ENCODE results near the gene SNTN. TPM values are rescaled to one million over a fixed set of nuclear protein-coding genes. Genes with fewer than 3 reads are reported as not detected.

The SNTN gene
- polyA plus RNA-seq, 1 donor from 2014 or later: not detected

DNA sequence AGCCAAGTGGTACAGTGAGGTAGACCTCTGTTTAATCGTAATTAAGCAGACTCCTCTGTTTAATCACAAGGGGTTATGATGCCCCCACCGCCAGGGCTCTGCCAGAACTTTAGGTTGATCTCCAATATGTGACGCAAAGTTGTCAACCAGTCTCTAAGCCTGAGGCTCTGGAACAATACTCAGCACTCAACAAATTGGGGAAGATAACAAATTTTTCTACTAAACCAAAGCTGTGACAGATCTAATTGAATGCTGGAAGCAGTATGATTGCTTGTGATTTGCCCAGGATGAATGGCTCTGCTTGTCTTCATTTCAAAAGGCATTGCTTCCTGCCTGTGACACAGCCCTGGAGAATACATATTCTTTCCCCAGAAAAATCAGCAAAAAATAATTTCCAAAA is 57.1 kb downstream of the SNTN start:
- H2AFZ ChIP-seq (ENCODE audit: low read depth, low read length): no peak overlapping the region
- H3K9me3 ChIP-seq (ENCODE audit: low read length): no peaks in the 10 kb centered on the region
- TF ChIP-seq EP300 (conservative IDR thresholded peaks at IDR 0.05; ENCODE audit: poor library complexity, severe bottlenecking): no peak
- TF ChIP-seq, protein P1, sequence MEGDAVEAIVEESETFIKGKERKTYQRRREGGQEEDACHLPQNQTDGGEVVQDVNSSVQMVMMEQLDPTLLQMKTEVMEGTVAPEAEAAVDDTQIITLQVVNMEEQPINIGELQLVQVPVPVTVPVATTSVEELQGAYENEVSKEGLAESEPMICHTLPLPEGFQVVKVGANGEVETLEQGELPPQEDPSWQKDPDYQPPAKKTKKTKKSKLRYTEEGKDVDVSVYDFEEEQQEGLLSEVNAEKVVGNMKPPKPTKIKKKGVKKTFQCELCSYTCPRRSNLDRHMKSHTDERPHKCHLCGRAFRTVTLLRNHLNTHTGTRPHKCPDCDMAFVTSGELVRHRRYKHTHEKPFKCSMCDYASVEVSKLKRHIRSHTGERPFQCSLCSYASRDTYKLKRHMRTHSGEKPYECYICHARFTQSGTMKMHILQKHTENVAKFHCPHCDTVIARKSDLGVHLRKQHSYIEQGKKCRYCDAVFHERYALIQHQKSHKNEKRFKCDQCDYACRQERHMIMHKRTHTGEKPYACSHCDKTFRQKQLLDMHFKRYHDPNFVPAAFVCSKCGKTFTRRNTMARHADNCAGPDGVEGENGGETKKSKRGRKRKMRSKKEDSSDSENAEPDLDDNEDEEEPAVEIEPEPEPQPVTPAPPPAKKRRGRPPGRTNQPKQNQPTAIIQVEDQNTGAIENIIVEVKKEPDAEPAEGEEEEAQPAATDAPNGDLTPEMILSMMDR (IDR thresholded peaks at IDR 0.05; ENCODE audit: poor library complexity, severe bottlenecking): no peak
- no peak for TF ChIP-seq SMC3 (conservative IDR thresholded peaks at IDR 0.05; ENCODE audit: poor library complexity)
- no peak for TF ChIP-seq RAD21 (conservative IDR thresholded peaks at IDR 0.05)
- TF ChIP-seq MXI1 (conservative IDR thresholded peaks at IDR 0.05; ENCODE audit: poor library complexity, severe bottlenecking): no peak
- TF ChIP-seq POLR2AphosphoS5 (IDR thresholded peaks at IDR 0.05): no peak
- no peak for TF ChIP-seq TAF1 (IDR thresholded peaks at IDR 0.05; ENCODE audit: low read depth)
- no peak for TF ChIP-seq EZH2 (IDR thresholded peaks at IDR 0.05; ENCODE audit: borderline replicate concordance, insufficient read depth, low read length, poor library complexity, severe bottlenecking)
- no peak for TF ChIP-seq REST (IDR thresholded peaks at IDR 0.05; ENCODE audit: borderline replicate concordance)

More for the DNA sequence above, 57.1 kb downstream of the SNTN start:
- H3K79me2 ChIP-seq (replicated peaks; ENCODE audit: insufficient read depth, low read length): no peaks in the 10 kb centered on the region
- H3K27ac ChIP-seq (ENCODE audit: low read length): no peak overlapping the region
- no peaks in the 10 kb centered on the region for H3K9me2 ChIP-seq (ENCODE audit: insufficient read depth, low read length)
- no peaks in the 10 kb centered on the region for H3K27me3 ChIP-seq (ENCODE audit: insufficient read depth, low read depth, low read length)
- H3K4me3 ChIP-seq (ENCODE audit: low read length): no peak overlapping the region
- H3F3A ChIP-seq (ENCODE audit: insufficient read depth, low read length, poor library complexity, severe bottlenecking): no peaks in the 10 kb centered on the region
- no peaks in the 10 kb centered on the region for H3K36me3 ChIP-seq (ENCODE audit: insufficient read depth, low read length)
- H3K9ac ChIP-seq (ENCODE audit: low read length): no peak overlapping the region
- H4K20me1 ChIP-seq (ENCODE audit: insufficient read depth): no peaks in the 10 kb centered on the region
- H3K4me2 ChIP-seq (ENCODE audit: low read length): no peak overlapping the region

Other genes starting within 250 kb of the SNTN start
- gene C3orf49, start 166.6 kb downstream of the SNTN start, polyA plus RNA-seq: not detected in 2 replicates
- 78.3 and 80.9 TPM in 2 replicates for gene THOC7, start 211.1 kb downstream of the SNTN start, polyA plus RNA-seq
- 6.7 and 8.2 TPM in 2 replicates for gene ATXN7, start 211.2 kb downstream of the SNTN start, polyA plus RNA-seq

All from neural cell (in vitro differentiated cells).